ENCODE data around the gene ASIC2.

DNA sequence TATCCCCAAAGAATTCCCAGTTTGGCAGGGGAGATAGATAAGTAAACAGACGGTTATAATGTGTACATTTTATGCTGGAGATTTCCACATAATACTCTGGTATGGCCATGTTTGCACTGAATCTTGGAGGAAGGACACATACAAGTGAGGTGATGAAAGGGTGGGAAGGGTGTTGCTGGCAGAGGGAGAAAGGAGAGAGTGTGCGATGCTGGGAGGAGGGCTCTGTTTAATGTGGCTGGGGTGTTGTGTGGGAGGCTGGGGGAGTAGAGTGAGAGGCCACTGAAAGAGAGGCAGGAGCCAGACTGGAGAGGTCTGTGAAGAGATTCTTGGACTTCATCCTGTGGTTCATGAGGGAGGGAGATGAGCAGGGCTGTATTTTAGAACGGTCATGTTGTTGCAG is 213.9 kb downstream of the ASIC2 start:
- TF ChIP-seq, protein P1, sequence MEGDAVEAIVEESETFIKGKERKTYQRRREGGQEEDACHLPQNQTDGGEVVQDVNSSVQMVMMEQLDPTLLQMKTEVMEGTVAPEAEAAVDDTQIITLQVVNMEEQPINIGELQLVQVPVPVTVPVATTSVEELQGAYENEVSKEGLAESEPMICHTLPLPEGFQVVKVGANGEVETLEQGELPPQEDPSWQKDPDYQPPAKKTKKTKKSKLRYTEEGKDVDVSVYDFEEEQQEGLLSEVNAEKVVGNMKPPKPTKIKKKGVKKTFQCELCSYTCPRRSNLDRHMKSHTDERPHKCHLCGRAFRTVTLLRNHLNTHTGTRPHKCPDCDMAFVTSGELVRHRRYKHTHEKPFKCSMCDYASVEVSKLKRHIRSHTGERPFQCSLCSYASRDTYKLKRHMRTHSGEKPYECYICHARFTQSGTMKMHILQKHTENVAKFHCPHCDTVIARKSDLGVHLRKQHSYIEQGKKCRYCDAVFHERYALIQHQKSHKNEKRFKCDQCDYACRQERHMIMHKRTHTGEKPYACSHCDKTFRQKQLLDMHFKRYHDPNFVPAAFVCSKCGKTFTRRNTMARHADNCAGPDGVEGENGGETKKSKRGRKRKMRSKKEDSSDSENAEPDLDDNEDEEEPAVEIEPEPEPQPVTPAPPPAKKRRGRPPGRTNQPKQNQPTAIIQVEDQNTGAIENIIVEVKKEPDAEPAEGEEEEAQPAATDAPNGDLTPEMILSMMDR (IDR thresholded peaks at IDR 0.05; ENCODE audit: insufficient read depth, low read depth, low read length): no peak
- no peak for TF ChIP-seq EZH2 (IDR thresholded peaks at IDR 0.05; ENCODE audit: insufficient read depth, low read length)

Measured in astrocyte (in vitro differentiated cells and primary cell).